Transverse colon (tissue), 4 donors: ENCODE data around the gene GLS2.

ENCODE experiments used
- CTCF ChIP-seq, 5 experiments: fragments of 200-600 bp in 3 of 5; fragments of 450-650 bp in 2 of 5; sonication (generic) in 3 of 5; IDR thresholded peaks; 1 replicate in 2 of 5; 2 replicates in 3 of 5; pipeline ENCODE4 v1.5.1; 2016 to 2017; ENCODE audit warnings: antibody characterized with exemption in 5 of 5, inconsistent platforms in 3 of 5, mild to moderate bottlenecking in 2 of 5, moderate library complexity in 1 of 5
- EP300 ChIP-seq: sonication (generic); formaldehyde crosslinking; IDR thresholded peaks from one replicate; pipeline ENCODE4 v1.6.1; 2017; ENCODE audit warnings: antibody characterized with exemption, low read depth
- POLR2A ChIP-seq: fragments of 450-650 bp; IDR thresholded peaks from one replicate; pipeline ENCODE4 v1.6.1; 2016; ENCODE audit warnings: antibody characterized with exemption, mild to moderate bottlenecking, moderate library complexity
- POLR2AphosphoS5 ChIP-seq, 3 donors: sonication (generic); formaldehyde crosslinking; IDR thresholded peaks; one replicate each; pipeline ENCODE4 v1.6.1; 2016; ENCODE audit warnings: antibody characterized with exemption in 3 of 3

- TF ChIP-seq POLR2A, result no peak
- TF ChIP-seq CTCF (IDR thresholded peaks at IDR 0.05), result no peak
- TF ChIP-seq EP300, result no peak
- peak in 2 of 3 donors; percentile 45 for TF ChIP-seq POLR2AphosphoS5 (IDR thresholded peaks at IDR 0.05)
Measured at GRCh38 chr12:56521590-56522371, 33.8 kb upstream of the GLS2 start, which contains the start of gene RBMS2.
